ENCODE measurements around the gene UBE2G2.

Gene UBE2G2, protein sequence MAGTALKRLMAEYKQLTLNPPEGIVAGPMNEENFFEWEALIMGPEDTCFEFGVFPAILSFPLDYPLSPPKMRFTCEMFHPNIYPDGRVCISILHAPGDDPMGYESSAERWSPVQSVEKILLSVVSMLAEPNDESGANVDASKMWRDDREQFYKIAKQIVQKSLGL

DNA sequence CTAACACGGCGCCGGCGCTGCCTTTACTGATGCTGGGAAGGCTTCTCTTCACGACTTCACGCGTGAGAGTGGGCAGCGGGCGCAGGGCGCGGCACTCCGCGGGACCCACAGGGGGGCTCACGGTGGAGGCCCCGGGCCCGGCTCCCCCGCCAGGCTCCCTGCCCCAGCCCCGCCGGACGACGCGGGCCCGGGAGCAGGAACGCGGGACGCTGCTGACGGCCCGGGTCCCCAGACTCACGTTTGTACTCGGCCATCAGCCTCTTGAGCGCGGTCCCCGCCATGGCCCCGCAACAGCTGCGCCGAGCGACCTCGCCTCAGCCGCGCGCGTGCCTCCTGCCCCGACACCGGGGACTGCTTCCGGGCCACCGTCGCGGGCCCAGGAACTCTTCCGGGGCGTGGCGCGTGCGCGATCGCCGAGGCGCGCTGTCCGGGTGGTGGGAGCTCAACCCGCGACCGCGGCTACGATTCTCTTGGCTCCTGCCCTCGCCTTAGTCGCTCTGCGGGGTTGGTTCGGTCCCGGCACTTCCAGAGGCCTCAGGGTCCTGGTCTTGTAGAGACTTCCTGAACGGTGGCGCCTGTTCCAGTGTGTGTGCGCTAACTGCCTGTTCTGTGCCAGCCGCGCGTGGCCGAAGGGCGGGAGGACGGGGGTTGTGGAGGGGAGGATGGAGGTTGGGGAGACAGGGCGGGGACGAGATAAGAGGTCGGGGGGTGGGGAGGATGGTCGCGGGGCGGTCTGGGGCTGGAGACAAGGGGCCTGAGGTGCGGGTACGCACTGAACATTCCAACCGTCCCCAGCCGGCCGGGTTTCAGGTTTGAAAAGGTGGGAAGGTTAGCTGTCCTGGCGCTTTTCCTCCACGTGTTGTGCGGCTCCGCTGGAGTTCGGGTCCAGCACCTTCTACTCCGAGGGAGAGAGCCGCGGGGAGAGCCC lies at the start of gene UBE2G2:
Gene UBE2G2 (minus strand): TSS at position 353 of the 928 bp plus-strand sequence. CDS start 72 bp downstream, at position 281.
- DNase-seq (ENCODE audit: low spot score) = peak; percentile 96

GRCh38 chr21:44850905-44851657 lies 49.5 kb upstream of the UBE2G2 start:
- no peak for DNase-seq (ENCODE audit: low spot score)

GRCh38 chr21:44850208-44850800 lies 48.7 kb upstream of the UBE2G2 start:
- DNase-seq (ENCODE audit: low spot score) = no peak

DNA sequence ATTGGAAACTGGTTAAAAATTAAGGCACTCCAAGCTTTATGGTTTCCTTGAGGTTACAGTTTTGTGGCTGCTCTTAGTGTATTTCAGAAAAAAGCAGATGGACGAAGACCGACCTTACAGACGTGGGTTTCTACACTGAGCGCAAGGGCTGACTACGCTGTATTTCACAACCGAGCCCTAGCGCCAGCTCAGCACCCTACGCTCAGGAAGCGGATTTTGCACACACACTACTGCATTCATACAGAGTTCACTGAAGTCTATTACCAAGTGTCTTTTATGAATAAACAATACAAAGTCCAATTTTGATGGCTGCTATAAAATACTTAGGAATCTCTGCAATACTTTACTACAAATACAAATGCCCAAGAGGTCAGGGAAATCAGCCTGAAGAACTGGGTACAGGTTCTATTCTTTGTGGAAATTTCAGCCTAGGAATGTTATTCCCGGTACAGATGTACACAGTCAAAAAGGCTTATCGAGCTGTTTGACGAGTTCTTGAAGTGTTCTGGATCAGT lies 48.1 kb upstream of the UBE2G2 start:
- no peak for DNase-seq (ENCODE audit: low spot score)

DNA sequence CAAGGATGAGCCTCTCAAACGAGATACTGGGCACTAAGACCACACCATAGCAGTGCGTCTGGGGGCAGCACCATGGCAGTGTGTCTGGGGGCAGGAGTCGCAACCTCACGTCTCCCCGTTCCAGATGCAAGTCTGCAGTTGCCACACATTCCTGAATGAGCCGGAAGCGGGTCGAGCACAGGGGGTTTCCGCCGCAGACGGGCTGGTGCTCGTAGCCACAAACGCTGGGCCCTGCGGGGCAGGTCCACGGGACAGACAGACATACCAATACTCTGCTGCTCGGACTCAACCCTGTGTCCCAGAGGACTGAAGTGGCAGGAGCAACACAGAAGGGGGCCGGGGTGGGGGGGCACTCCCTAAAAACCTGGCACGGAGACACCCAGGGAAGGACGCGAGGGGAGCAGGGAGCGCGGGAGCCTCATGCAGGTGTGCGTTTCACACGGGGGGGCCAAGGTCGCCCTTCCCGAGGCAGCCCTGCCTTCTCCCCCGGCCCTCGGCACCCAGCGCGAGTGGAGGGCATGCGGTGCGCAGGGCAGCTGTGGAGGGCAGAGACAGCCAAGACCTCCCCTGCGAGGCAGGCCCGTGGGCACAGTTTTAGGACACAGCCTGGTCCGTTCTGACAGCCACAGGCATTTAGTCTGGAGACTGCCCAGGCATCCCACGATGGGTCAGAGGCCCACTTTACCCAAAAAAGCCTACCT lies 47.4 kb upstream of the UBE2G2 start:
- no peak for DNase-seq (ENCODE audit: low spot score)

- no peak for DNase-seq (ENCODE audit: low spot score)
These were observed 45.8 kb upstream of the UBE2G2 start for GRCh38 chr21:44847261-44848056.

DNA sequence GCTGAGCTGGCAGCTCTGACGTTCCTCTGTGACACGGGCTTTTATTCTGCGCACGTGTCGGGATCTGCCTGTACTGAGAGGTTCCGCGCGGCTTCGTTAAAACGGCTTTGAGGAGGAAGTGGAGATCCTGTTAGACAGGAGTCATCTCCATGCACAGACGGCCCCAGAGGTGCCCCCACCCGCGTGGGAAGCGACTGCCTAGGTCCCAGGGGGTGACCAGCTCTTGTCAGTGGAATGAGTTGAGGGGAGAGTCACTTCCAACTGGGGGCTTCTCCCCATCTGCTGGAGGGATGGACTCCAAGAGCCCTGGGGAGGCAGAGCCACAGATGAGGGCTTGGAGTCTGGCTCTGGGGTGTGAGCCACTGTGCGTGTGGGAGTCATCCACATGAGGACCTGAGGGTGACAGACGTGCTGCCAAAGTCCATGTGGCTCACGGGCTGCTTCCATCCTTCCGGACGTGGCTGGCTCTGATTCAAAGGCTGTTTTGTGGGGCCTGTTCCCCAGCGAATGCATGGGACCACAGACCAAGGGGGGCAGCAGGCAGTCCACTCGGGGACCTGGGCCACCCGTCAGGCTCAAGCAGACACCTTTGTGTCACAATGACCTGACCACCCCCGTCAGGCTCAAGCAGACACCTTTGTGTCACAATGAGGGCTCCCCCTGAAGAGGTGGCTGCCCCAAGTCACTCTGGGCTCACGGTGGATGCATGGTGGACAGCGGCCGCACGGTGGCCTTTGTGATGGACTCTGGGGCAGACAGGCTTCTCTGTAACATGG lies 45.1 kb upstream of the UBE2G2 start:
- DNase-seq (ENCODE audit: low spot score) = peak; percentile 68

DNA sequence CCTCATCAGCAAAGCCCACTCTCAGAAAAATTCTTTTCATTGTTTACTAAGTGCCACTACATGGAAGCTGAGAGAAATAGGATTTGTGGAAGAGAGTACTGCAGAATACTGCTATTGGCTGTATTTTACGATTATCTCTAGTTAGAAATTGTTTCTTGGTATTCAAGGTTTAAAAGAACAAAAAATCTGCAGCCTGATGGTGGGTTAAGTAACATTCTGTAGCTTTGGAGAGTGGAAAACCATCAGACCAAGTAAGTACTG lies 44.5 kb upstream of the UBE2G2 start:
- no peak for DNase-seq (ENCODE audit: low spot score)

GRCh38 chr21:44845418-44846223 lies 44.0 kb upstream of the UBE2G2 start:
- peak; percentile 89 for DNase-seq (ENCODE audit: low spot score)

- no peak for DNase-seq (ENCODE audit: low spot score)
These were observed 42.6 kb upstream of the UBE2G2 start for GRCh38 chr21:44844256-44844655.

GRCh38 chr21:44842721-44843445 lies 41.3 kb upstream of the UBE2G2 start:
- no peak for DNase-seq (ENCODE audit: low spot score)

GRCh38 chr21:44842087-44842486 lies 40.5 kb upstream of the UBE2G2 start:
- DNase-seq (ENCODE audit: low spot score) = no peak

DNA sequence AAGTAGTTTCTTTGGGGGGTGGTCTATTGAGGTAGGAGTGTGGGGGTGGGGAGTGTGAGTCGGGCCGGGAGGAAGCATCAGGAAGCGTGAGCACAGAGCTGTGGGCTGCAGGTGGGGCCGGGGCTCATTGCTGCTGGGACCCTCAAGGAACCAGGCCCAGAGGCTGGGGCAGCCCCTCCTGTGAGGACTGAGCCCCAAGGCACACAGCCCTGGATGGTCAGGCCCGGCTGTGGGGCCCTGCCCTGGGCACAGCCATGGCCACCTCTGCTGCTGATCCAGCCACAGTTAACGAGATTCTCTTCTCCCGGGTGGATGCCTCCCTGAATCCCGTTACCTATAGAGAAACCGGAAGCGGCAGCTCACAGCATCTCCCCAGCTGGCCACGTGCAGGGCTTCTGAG lies 39.2 kb upstream of the UBE2G2 start:
- DNase-seq (ENCODE audit: low spot score) = no peak

GRCh38 chr21:44838951-44839350 lies 37.3 kb upstream of the UBE2G2 start:
- DNase-seq (ENCODE audit: low spot score) = no peak

- DNase-seq (ENCODE audit: low spot score) = no peak
These were observed 36.6 kb upstream of the UBE2G2 start for GRCh38 chr21:44838039-44838895.

DNA sequence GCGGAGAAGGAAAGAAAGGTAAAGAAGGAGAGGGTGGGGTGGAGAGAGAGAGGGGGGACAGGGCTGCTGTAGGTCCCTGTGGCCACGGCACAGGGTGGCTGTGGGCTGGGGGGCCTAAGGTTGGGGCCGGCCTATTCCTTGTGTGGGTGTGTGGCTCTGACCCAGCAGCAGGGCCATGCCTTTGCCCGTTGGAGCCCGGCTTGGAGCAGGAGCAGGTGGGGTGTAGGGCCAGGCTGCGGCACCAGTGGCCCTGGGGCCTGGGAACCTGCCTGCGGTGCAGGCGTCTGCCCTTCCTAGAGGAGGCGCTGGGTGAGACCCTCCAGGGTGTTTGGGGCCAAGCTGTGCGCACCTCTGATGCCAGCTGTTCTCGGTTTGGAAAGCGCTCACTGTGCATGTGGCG lies 35.9 kb upstream of the UBE2G2 start:
- DNase-seq (ENCODE audit: low spot score) = no peak

DNA sequence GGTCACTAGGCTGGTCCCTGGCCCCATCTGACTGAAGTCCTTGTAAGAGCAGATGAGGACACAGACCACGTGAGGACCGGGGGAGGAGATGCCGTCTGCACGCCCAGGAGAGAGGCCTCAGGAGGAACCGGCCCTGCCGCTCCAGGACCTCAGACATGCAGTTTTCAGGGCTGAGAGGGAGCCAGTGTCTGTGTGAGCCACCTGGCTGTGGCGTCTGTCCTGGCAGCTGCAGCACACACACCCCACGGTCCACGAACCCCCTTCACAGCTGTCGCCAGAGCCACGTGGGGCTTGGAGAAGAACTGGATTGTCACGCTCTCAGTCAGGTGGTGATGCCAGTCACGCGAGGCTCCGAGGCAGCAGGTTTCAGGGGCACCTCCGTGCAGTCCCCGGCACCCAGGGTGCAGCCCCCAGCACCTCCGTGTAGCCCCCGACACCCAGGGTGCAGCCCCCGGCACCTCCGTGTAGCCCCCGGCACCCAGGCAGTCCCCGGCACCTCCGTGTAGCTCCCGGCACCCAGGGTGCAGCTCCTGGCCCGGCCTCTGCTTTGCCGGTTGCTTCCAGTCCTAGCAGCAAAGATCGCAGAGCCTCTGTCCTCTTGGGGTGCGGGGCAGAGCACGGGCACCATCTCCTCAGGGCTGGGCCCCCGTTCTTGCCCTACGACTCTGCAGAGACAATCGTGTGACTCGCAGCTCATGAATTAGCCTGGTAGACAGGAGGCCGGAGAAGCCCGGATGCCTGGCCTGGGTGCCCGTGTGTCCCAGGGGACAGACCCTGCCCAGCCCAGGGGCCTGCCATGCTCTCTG lies 35.2 kb upstream of the UBE2G2 start:
- DNase-seq (ENCODE audit: low spot score) = peak; percentile 64

Data from GM03348 (cell line).